GM23338 (cell line): ENCODE measurements around the gene KNOP1. TPM values are rescaled to one million over a fixed set of nuclear protein-coding genes. Genes with fewer than 3 reads are reported as not detected.

Experiments
- ATAC-seq: fragments of 200-7000 bp; cut with Tn5 transposase; 3 replicates; pipeline ENCODE4 v1.9.1; 2020
- DNase-seq: peaks from one replicate; pipeline ENCODE4 v3.0.0-alpha.2; 2015; ENCODE audit warnings: low spot score
- H2AFZ ChIP-seq: fragments of 200-600 bp; sonication (generic); 2 replicates; pipeline ENCODE4 v1.8.0; 2016; ENCODE audit warnings: antibody characterized with exemption, mild to moderate bottlenecking, moderate library complexity
- H3F3A ChIP-seq: fragments of 200-600 bp; sonication (generic); replicated peaks from 2 replicates; pipeline ENCODE4 v1.8.0; 2017; ENCODE audit warnings: antibody characterized with exemption, mixed run types, low read depth
- H3K27ac ChIP-seq: fragments of 200-600 bp; sonication (generic); 2 replicates; pipeline ENCODE4 v1.6.1; 2016; ENCODE audit warnings: low read depth
- H3K27me3 ChIP-seq: fragments of 200-600 bp; sonication (generic); 2 replicates; pipeline ENCODE4 v1.8.0; 2016; ENCODE audit warnings: mild to moderate bottlenecking, mixed run types, moderate library complexity; ENCODE audit not compliant: insufficient read depth
- H3K36me3 ChIP-seq: fragments of 200-600 bp; sonication (generic); 2 replicates; pipeline ENCODE4 v1.8.0; 2016; ENCODE audit warnings: mild to moderate bottlenecking; ENCODE audit not compliant: insufficient read depth
- H3K4me1 ChIP-seq: fragments of 200-600 bp; sonication (generic); 2 replicates; pipeline ENCODE4 v1.8.0; 2016; ENCODE audit warnings: mild to moderate bottlenecking, moderate library complexity; ENCODE audit not compliant: insufficient read depth
- H3K4me2 ChIP-seq: fragments of 200-600 bp; sonication (generic); 2 replicates; pipeline ENCODE4 v1.7.1; 2017; ENCODE audit warnings: mixed run types
- H3K4me3 ChIP-seq: fragments of 200-600 bp; sonication (generic); 2 replicates; pipeline ENCODE4 v1.6.1; 2016; ENCODE audit warnings: mixed run types
- H3K79me2 ChIP-seq: fragments of 200-600 bp; sonication (generic); replicated peaks from 2 replicates; pipeline ENCODE4 v1.8.0; 2017; ENCODE audit warnings: mild to moderate bottlenecking; ENCODE audit not compliant: insufficient read depth
- H3K9me2 ChIP-seq: fragments of 200-600 bp; sonication (generic); 2 replicates; pipeline ENCODE4 v1.8.0; 2017; ENCODE audit not compliant: insufficient read depth
- H4K20me1 ChIP-seq: fragments of 200-600 bp; sonication (generic); replicated peaks from 2 replicates; pipeline ENCODE4 v1.8.0; 2017; ENCODE audit warnings: mild to moderate bottlenecking; ENCODE audit not compliant: insufficient read depth
- H3K27ac Mint-ChIP-seq: 2 replicates; pipeline ENCODE4 v1.8.0; 2020; ENCODE audit warnings: inconsistent platforms, mild to moderate bottlenecking, moderate library complexity, mixed read lengths
- H3K27me3 Mint-ChIP-seq: 3 replicates; pipeline ENCODE4 v1.8.0; 2022; ENCODE audit warnings: low read depth, mild to moderate bottlenecking, moderate library complexity, mixed read lengths, inconsistent platforms; ENCODE audit not compliant: insufficient read depth, poor library complexity
- H3K36me3 Mint-ChIP-seq: 3 replicates; pipeline ENCODE4 v1.8.0; 2021; ENCODE audit warnings: low read depth, mild to moderate bottlenecking, inconsistent platforms, moderate library complexity, mixed read lengths
- H3K4me1 Mint-ChIP-seq: 3 replicates; pipeline ENCODE4 v1.8.0; 2020; ENCODE audit warnings: mild to moderate bottlenecking, inconsistent platforms, mixed read lengths
- H3K4me3 Mint-ChIP-seq: 3 replicates; pipeline ENCODE4 v1.8.0; 2021; ENCODE audit warnings: moderate library complexity, mild to moderate bottlenecking, inconsistent platforms, mixed read lengths
- H3K9me3 Mint-ChIP-seq: 3 replicates; pipeline ENCODE4 v1.8.0; 2020; ENCODE audit warnings: moderate library complexity, mild to moderate bottlenecking, inconsistent platforms, mixed read lengths
- CREB1 ChIP-seq: fragments of 250-450 bp; sonication (Bioruptor Pico); IDR thresholded peaks from 2 replicates; pipeline ENCODE4 v1.5.0; 2020; ENCODE audit warnings: low read depth, mild to moderate bottlenecking, moderate library complexity
- CTCF ChIP-seq, 2 experiments: fragments of 200-600 bp in 1 of 2; sonication (generic) in 1 of 2; conservative IDR thresholded peaks; 2 replicates each; pipeline versions ENCODE4 v1.5.1 to v1.6.1; 2016 to 2017; ENCODE audit warnings: antibody characterized with exemption in 2 of 2, low read depth in 2 of 2, mild to moderate bottlenecking in 2 of 2, moderate library complexity in 1 of 2
- EZH2 ChIP-seq: fragments of 200-600 bp; sonication (generic); IDR thresholded peaks from one replicate; pipeline ENCODE4 v1.8.0; 2017; ENCODE audit warnings: antibody characterized with exemption, mild to moderate bottlenecking, low read depth; ENCODE audit not compliant: unreplicated experiment
- EZH2phosphoT487 ChIP-seq: fragments of 200-600 bp; sonication (generic); IDR thresholded peaks from one replicate; pipeline ENCODE4 v1.8.1; 2018; ENCODE audit warnings: antibody characterized with exemption; ENCODE audit not compliant: unreplicated experiment
- JUNB ChIP-seq: IDR thresholded peaks from one replicate; pipeline ENCODE4 v1.6.1; 2016; ENCODE audit warnings: antibody characterized with exemption; ENCODE audit not compliant: unreplicated experiment
- NANOG ChIP-seq: IDR thresholded peaks from 2 replicates; pipeline ENCODE4 v1.6.1; 2016; ENCODE audit warnings: antibody characterized with exemption, borderline replicate concordance
- POLR2AphosphoS5 ChIP-seq: IDR thresholded peaks from 2 replicates; pipeline ENCODE4 v1.6.1; 2016; ENCODE audit warnings: antibody characterized with exemption, low read depth
- STAT1 ChIP-seq: IDR thresholded peaks from one replicate; pipeline ENCODE4 v1.6.1; 2016; ENCODE audit warnings: antibody characterized with exemption; ENCODE audit not compliant: unreplicated experiment
- ZNF114 ChIP-seq: fragments of 250-450 bp; sonication (Bioruptor Pico); IDR thresholded peaks from 2 replicates; pipeline ENCODE4 v1.5.0; 2020; ENCODE audit warnings: mild to moderate bottlenecking, moderate library complexity
- ZNF331 ChIP-seq: fragments of 250-450 bp; sonication (Bioruptor Pico); IDR thresholded peaks from 2 replicates; pipeline ENCODE4 v1.5.0; 2020; ENCODE audit warnings: low read depth, mild to moderate bottlenecking, moderate library complexity
- polyA plus RNA-seq: library from polyadenylated mRNA; unstranded; fragments of >200 nt; fragmentation: Nextera tagmentation; extraction: Ambion mirVana; gene quantifications from 2 replicates; pipeline ENCODE4 v1.2.1, GENCODE V29; 2016
- total RNA-seq: library from RNA; depleted of rRNA; stranded (reverse); fragments of >200 nt; shearing (Covaris generic); gene quantifications from 2 replicates; pipeline ENCODE4 v1.2.3, GENCODE V29; 2014
- TF ChIP-seq, protein P1 (sequence below): IDR thresholded peaks from one replicate; pipeline ENCODE4 v1.6.1; 2018; ENCODE audit warnings: antibody characterized with exemption; ENCODE audit not compliant: unreplicated experiment
- TF ChIP-seq, protein P2 (sequence below): IDR thresholded peaks from 2 replicates; pipeline ENCODE4 v1.6.1; 2016; ENCODE audit warnings: antibody characterized with exemption

Gene KNOP1
- total and polyA plus RNA-seq, 2 experiments from 2014 or later, result 57.7 to 190 TPM

DNA sequence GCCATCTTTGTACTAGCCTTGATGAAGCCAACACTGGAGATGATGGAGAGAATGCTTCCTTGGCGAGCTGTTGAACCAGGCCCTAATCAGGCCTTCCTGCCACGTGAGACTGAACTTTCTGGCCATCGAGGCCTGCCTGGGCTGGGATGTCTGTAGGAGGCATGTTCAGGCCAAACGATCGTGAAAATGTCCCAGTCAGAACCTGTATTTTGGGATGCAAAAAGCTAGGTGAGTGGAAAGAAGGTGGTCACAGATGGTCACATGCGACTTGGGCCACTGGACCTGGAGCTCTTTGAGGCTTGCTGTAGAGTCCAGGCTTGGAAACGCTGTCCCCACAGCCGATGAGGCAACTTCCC is 12.9 kb downstream of the KNOP1 start:
- Histone ChIP-seq H3K27ac (no peak overlapping the region), H3K4me3 (no peak overlapping the region), H4K20me1 (peaks cover 50% of the 10 kb centered on the region), H3K27me3 (no peaks in the 10 kb centered on the region), H3K36me3 (peaks cover 52% of the 10 kb centered on the region), H2AFZ (no peak overlapping the region), H3K4me1 (peaks cover 13% of the 10 kb centered on the region), H3K9me2 (no peaks in the 10 kb centered on the region), H3K4me2 (no peak overlapping the region), H3K79me2 (peaks cover 57% of the 10 kb centered on the region), H3F3A (0 out of 2 replicates have a peak, but pooled peaks cover 7% of the 10 kb centered on the region)
- peaks cover 2% of the 10 kb centered on the region; the same call in 1 of the 3 replicates for H3K9me3 Mint-ChIP-seq
- H3K36me3 Mint-ChIP-seq, result peaks cover 99% of the 10 kb centered on the region
- no peak for DNase-seq
- peaks cover 13% of the 10 kb centered on the region for H3K27me3 Mint-ChIP-seq
- H3K4me1 Mint-ChIP-seq, result peaks cover 27% of the 10 kb centered on the region
- TF ChIP-seq NANOG (no peak), CREB1 (CRISPR knock-in tag) (no peak), JUNB (no peak), EZH2phosphoT487 (no peak), CTCF (conservative IDR thresholded peaks at IDR 0.05; ENCODE audit: low read depth in 2 of 2) (no peak), EZH2 (no peak), POLR2AphosphoS5 (no peak), ZNF331 (CRISPR knock-in tag) (no peak), STAT1 (no peak), ZNF114 (no peak)
- TF ChIP-seq, protein P1, sequence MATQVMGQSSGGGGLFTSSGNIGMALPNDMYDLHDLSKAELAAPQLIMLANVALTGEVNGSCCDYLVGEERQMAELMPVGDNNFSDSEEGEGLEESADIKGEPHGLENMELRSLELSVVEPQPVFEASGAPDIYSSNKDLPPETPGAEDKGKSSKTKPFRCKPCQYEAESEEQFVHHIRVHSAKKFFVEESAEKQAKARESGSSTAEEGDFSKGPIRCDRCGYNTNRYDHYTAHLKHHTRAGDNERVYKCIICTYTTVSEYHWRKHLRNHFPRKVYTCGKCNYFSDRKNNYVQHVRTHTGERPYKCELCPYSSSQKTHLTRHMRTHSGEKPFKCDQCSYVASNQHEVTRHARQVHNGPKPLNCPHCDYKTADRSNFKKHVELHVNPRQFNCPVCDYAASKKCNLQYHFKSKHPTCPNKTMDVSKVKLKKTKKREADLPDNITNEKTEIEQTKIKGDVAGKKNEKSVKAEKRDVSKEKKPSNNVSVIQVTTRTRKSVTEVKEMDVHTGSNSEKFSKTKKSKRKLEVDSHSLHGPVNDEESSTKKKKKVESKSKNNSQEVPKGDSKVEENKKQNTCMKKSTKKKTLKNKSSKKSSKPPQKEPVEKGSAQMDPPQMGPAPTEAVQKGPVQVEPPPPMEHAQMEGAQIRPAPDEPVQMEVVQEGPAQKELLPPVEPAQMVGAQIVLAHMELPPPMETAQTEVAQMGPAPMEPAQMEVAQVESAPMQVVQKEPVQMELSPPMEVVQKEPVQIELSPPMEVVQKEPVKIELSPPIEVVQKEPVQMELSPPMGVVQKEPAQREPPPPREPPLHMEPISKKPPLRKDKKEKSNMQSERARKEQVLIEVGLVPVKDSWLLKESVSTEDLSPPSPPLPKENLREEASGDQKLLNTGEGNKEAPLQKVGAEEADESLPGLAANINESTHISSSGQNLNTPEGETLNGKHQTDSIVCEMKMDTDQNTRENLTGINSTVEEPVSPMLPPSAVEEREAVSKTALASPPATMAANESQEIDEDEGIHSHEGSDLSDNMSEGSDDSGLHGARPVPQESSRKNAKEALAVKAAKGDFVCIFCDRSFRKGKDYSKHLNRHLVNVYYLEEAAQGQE, result no peak
- TF ChIP-seq, protein P2, sequence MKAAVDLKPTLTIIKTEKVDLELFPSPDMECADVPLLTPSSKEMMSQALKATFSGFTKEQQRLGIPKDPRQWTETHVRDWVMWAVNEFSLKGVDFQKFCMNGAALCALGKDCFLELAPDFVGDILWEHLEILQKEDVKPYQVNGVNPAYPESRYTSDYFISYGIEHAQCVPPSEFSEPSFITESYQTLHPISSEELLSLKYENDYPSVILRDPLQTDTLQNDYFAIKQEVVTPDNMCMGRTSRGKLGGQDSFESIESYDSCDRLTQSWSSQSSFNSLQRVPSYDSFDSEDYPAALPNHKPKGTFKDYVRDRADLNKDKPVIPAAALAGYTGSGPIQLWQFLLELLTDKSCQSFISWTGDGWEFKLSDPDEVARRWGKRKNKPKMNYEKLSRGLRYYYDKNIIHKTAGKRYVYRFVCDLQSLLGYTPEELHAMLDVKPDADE, result no peak
- no peak overlapping the region for H3K27ac Mint-ChIP-seq
- ATAC-seq, result no peak
- no peak overlapping the region for H3K4me3 Mint-ChIP-seq
